NCI-H2227 (cell line): ENCODE measurements around the gene ANKRD23.

Experiments
- DNase-seq: peaks from one replicate; lab custom pipeline; 2025; ENCODE audit not compliant: unreplicated experiment; lab: John Stamatoyannopoulos, UW

The ANKRD23 gene

DNA sequence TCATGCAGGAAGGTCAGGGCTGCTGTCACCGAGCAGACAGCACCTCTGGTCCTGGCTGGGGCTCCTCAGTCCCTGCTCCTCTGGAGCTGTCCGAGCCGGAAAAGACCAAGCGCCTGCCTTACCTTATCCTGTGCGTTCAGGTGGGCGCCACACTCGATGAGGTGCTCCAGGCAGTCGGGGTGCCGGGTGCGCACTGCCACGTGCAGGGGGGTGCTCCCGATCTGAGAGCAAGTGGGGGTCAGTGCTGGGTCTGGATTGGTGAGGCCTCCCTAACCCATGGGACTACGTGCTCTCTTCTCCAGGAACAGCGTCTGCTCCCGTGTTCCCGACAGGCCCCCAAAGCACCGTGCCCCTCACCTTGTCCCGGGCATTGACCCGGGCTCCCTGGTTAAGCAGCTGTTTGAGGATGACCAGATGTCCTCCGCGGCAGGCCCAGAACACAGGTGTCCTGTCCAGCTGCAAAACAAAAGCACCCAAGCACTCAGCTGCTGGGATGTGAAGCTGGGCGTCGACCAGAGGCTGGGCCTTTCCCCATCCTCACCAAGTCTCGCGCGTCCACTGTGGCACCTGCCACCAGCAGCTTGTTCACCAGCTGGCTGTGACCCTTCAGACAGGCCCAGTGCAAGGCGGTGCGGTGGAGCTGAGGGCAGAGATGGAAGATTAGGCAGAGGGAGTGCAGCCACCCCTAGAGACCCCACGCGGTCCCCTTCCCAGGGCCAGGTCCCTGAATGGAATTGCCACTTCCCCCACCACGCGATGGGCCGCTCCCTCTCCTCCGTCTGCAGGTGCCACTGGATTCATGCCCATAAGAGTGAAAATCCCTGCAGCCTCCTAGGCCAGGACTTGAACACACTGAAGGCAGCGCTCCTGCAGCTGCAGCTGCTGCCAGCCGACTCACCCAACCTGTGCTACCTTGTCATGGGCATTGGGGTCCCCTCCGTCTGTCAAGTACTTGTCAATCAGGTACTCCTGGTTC, 3.7 kb downstream of the ANKRD23 start:
- no peak for DNase-seq

DNA sequence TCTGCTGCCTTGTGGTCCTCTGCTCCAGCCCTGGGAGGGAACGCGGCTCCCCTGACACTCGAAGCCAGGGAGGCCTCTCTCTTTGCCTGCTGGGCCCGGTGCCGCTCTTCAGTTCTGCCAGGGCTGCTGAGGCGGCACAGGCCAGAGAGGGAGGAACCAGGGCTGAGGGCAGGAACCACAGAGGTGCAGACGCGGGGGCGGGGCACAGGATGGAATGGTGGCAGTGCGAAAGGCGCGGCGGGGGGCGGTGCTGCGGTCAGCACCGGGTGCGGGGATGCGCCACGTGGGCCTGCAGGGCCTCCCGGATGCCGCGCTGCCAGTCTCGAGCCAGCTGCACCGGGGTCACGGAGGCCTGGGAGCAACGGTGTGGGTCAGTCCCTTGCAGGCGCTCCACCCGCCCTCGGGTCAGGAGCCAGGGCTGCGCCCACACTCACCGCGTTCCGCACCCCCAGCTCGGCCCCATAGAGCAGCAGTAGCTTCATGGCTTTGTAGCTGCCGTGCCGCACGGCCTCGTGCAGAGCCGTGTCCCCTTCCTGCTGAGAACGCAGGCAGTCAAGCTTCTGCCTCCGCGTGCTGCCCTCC, 4.4 kb downstream of the ANKRD23 start:
- no peak for DNase-seq

GRCh38 chr2:96838345-96839292, 5.2 kb downstream of the ANKRD23 start:
- DNase-seq: no peak

GRCh38 chr2:96837575-96837974, 6.2 kb downstream of the ANKRD23 start:
- no peak for DNase-seq

- no peak for DNase-seq
Observed at GRCh38 chr2:96835830-96836229, 8.0 kb downstream of the ANKRD23 start.

GRCh38 chr2:96832754-96833507, 10.9 kb downstream of the ANKRD23 start:
- DNase-seq: peak; percentile 55

DNA sequence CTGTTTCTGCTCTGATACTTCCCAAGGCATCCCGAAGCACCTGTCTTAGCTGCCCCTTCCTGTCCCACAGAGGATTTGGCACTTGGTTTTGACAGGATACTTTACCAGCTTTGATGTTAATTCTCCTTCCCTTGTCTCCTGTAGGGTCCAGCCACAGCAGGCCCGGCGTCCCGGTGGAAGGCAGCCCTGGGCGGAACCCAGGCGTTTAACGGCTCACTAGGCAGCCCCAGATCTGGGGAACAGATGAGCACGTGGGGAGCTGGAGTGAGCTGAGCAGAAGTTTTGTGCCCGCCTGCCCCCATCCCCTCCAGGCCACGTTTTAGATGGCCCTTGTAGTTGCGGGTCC, 11.4 kb downstream of the ANKRD23 start:
- no peak for DNase-seq

- no peak for DNase-seq
Observed at GRCh38 chr2:96831679-96832078, 12.1 kb downstream of the ANKRD23 start.

- DNase-seq: no peak
Observed at GRCh38 chr2:96830044-96830562, 13.7 kb downstream of the ANKRD23 start.

- no peak for DNase-seq
Observed at GRCh38 chr2:96828874-96829273, 14.9 kb downstream of the ANKRD23 start.

DNA sequence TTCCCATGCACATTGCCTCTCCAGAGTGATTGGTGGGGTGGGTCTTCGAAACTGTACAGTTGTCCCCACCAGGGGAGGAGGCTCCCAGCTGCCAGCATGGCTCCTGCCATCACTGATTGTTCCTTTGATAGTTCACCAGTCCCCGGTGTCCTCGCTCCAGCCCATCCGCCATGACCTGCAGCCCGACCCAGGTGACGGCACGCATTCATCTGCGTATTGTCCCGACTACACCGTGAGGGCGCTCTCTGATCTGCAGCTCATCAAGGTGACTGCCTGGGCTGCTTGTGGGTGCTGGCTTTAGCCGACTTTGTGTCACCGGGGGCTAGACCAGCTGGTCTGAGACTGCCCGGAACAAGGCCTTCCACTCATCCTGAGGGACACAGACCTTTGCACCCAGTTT, 15.4 kb downstream of the ANKRD23 start:
- no peak for DNase-seq

- DNase-seq: no peak
Observed at GRCh38 chr2:96826546-96827278, 17.1 kb downstream of the ANKRD23 start.

GRCh38 chr2:96825057-96825456, 18.8 kb downstream of the ANKRD23 start:
- DNase-seq: no peak

- no peak for DNase-seq
Observed at GRCh38 chr2:96824079-96824870, 19.5 kb downstream of the ANKRD23 start.

DNA sequence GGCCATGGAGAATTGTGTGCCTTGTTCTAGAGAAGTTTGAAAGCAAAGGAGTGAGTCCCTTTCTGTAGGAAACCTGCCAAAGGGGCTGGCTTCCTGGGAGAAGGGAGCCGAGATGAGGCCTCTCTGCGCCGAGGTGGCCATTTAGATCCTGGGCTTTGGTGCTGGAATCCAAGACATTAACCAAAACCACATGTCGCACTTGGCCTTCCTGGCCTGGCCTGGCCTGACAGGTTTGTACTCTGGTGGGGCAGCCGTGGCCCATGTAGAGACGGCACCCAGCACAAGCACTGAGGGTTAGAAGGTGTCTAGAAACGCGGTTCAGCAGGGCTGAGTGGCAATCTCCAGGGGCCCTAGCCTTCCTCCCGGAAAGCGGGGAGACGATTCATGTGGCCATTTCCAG, 20.6 kb downstream of the ANKRD23 start:
- DNase-seq: no peak

DNA sequence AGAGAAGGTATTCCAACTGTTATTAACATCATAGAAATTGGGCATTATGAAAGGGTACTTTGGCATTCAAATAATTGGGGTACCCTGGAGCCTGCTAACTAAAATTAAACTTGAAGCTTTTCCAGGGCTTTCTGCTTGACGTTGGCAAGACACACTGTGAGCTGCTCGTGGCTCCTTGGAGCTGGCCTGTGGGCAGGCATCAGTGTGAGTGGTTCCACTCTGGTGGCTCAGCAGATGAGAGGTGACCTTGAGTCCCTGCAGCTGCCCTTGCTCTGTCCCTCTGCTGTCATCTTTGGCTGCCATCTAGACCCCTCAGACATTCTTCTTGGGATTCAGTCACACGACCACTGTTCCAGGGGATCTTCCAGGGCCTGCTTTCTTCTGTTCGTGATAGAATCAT, 21.0 kb downstream of the ANKRD23 start:
- DNase-seq: no peak

DNA sequence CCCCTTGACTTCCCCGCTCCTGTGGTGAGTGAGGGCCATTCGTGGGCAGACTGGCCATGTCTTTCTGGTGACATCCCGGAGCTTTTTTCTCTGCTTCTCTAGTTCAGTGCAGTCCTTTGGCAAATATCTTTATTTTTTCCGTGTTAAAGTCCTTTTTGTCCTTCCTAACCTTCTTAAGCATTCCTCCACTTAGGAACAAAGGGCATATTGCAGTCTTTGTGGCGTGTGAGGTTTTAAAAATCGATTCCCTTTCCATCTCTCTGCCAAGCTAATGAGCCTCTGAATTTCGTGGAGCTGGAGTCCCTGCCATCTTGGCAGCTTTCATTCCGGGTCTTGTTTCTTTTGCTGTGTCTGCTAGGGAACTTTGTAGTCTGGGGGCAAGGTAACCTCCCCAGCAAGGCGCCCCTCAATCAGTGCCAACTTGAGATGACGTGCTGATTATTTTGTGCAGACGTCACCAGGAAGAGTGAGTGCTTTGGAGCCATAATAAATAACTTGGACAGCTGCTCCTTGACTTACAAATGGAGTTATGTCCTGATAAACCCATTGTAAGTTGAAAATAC, 22.6 kb downstream of the ANKRD23 start:
- DNase-seq: peak; percentile 15

DNA sequence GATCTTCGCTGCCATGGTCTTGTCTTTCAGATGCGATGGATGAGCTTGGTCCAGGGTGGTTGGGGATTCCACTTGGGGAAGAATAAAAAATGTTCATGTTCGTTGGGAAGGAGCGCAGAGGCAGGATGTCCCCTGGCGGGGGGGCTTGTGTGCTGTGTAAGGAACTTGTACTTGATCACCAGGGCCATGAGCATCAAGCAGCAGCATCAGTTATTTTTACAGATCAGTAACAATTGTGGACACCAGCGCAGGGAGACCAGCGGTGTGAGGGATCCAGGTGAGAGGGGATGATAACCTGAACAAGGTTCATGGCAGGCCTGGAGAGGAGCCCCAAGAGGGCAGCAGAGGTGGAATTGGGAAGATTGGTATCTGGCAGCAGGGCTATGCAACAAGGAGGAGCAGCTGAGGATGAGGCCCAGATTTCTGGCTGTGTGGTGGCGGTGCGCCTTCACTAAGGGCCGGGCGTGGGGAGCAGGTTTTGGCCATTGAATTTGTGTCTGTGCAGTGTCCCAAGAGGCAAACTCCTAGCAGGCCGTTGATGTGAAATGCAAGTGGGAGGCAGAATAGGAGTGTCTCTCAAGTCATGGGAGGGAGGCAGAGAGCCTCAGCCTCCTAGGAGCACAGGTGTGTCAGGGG, 23.8 kb downstream of the ANKRD23 start:
- no peak for DNase-seq
